ENCODE data around the gene GP1BB.

The GP1BB gene

DNA sequence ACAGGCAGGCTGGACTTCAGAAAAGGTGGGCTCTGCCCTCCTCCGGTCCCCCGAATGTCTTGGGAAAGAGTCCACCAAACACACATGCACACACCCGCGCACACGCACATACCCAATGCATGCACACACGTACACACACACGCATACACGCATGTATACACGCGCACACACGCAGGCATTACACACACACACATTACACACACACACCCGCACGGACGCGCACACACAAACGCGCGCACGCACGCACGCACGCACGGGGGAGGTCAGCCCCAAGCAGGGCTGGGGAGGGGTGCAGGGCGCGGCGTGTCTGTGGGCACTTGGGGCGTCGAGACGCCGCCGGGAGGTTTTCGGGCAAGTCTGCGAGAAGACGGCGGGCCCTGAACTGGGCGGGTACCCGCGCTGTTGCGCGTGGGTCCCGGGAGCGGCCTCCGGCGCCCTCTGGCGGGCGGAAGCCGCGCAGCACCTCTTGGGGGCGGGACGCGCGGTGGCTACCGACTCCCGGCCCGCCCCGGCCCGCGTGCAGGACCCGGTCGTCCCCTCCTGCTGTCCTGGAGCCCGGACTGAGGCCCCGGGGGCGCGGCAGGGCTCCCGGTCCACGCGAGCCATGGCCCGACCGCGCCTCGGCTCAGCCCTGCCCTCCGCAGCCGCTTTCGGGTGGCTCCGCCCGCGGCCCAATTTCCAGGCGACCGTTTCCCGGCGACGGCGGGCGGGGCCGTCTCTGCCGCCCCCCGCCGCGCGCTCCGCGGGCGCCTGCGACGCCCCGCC, 5.5 kb upstream of the GP1BB start:
- Histone ChIP-seq H3F3A (ENCODE audit: low read depth) (no peaks in the 10 kb centered on the region), H4K20me1 (ENCODE audit: insufficient read depth, low read length, poor library complexity, severe bottlenecking) (no peaks in the 10 kb centered on the region), H3K9me3 (ENCODE audit: insufficient read depth, low read depth, low read length) (no peaks in the 10 kb centered on the region), H3K4me2 (ENCODE audit: low read depth, low read length, poor library complexity, severe bottlenecking) (peak overlapping the region; percentile 90), H2AFZ (ENCODE audit: low read length) (peak overlapping the region; percentile 92; the same call in 1 of the 2 replicates), H3K79me2 (ENCODE audit: insufficient read depth, low read length) (no peaks in the 10 kb centered on the region), H3K4me3 (ENCODE audit: low read length, poor library complexity, severe bottlenecking) (peak overlapping the region; percentile 79), H3K36me3 (ENCODE audit: insufficient read depth, low read length) (no peaks in the 10 kb centered on the region), H3K27me3 (ENCODE audit: insufficient read depth, low read length, poor library complexity, severe bottlenecking) (no peaks in the 10 kb centered on the region), H3K4me1 (ENCODE audit: insufficient read depth, low read length, poor library complexity, severe bottlenecking) (peaks cover 10% of the 10 kb centered on the region), H3K9me2 (replicated peaks; ENCODE audit: low read depth, low read length) (no peaks in the 10 kb centered on the region), H3K9ac (ENCODE audit: low read depth, low read length, poor library complexity, severe bottlenecking) (peak overlapping the region; percentile 82)
- TF ChIP-seq EZH2phosphoT487 (IDR thresholded peaks at IDR 0.05; ENCODE audit: borderline replicate concordance) (no peak), CTCF (conservative IDR thresholded peaks at IDR 0.05; ENCODE audit: low read length) (peak; percentile 53)

DNA sequence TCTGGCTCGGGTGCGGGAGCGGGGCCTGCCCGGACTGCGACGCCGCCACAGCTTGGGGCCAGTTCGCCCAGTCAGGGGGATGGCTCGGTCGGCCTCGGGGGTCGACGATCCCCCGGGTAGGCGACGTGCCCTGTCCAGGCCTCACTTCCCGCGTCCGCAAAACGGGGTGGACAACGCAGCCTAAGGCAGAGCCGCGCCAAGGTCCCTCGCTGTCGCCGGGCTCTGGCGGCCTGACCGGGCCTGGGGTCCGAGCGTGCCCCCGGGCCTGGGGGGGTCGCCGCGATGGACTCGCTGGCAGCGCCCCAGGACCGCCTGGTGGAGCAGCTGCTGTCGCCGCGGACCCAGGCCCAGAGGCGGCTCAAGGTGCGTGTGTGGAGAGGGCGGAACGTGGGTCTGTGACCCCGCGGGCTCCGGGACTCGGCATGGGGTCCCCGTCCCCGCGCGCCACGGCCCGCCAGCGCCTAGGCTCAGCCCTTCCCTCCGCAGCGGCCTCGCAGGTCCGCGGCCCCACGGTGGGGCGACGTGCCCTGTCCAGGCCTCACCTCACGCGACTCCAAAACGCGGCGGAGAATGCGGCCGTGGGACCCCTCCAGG, 4.8 kb upstream of the GP1BB start:
- H3K27me3 ChIP-seq (ENCODE audit: insufficient read depth, low read length, poor library complexity, severe bottlenecking), result no peaks in the 10 kb centered on the region
- no peak for TF ChIP-seq EZH2phosphoT487 (IDR thresholded peaks at IDR 0.05; ENCODE audit: borderline replicate concordance)
- TF ChIP-seq CTCF (conservative IDR thresholded peaks at IDR 0.05; ENCODE audit: low read length), result no peak
- no peaks in the 10 kb centered on the region for H3K36me3 ChIP-seq (ENCODE audit: insufficient read depth, low read length)
- no peaks in the 10 kb centered on the region for H3K9me2 ChIP-seq (replicated peaks; ENCODE audit: low read depth, low read length)
- peak overlapping the region; percentile 90 for H3K4me2 ChIP-seq (ENCODE audit: low read depth, low read length, poor library complexity, severe bottlenecking)
- H3K9me3 ChIP-seq (ENCODE audit: insufficient read depth, low read depth, low read length), result no peaks in the 10 kb centered on the region
- H3F3A ChIP-seq (ENCODE audit: low read depth), result no peaks in the 10 kb centered on the region
- H3K9ac ChIP-seq (ENCODE audit: low read depth, low read length, poor library complexity, severe bottlenecking), result peak overlapping the region; percentile 82
- H3K79me2 ChIP-seq (ENCODE audit: insufficient read depth, low read length), result no peaks in the 10 kb centered on the region
- H4K20me1 ChIP-seq (ENCODE audit: insufficient read depth, low read length, poor library complexity, severe bottlenecking), result no peaks in the 10 kb centered on the region
- H2AFZ ChIP-seq (ENCODE audit: low read length), result peak overlapping the region; percentile 92; the same call in 1 of the 2 replicates
- peak overlapping the region; percentile 79 for H3K4me3 ChIP-seq (ENCODE audit: low read length, poor library complexity, severe bottlenecking)
- peaks cover 10% of the 10 kb centered on the region for H3K4me1 ChIP-seq (ENCODE audit: insufficient read depth, low read length, poor library complexity, severe bottlenecking)

GRCh38 chr22:19719050-19719482, 4.3 kb upstream of the GP1BB start:
- no peaks in the 10 kb centered on the region for H3K36me3 ChIP-seq (ENCODE audit: insufficient read depth, low read length)
- H3K79me2 ChIP-seq (ENCODE audit: insufficient read depth, low read length), result no peaks in the 10 kb centered on the region
- no peak overlapping the region for H2AFZ ChIP-seq (ENCODE audit: low read length)
- peaks cover 10% of the 10 kb centered on the region for H3K4me1 ChIP-seq (ENCODE audit: insufficient read depth, low read length, poor library complexity, severe bottlenecking)
- H3K27me3 ChIP-seq (ENCODE audit: insufficient read depth, low read length, poor library complexity, severe bottlenecking), result no peaks in the 10 kb centered on the region
- no peak overlapping the region for H3K9ac ChIP-seq (ENCODE audit: low read depth, low read length, poor library complexity, severe bottlenecking)
- no peaks in the 10 kb centered on the region for H4K20me1 ChIP-seq (ENCODE audit: insufficient read depth, low read length, poor library complexity, severe bottlenecking)
- peak overlapping the region; percentile 90 for H3K4me2 ChIP-seq (ENCODE audit: low read depth, low read length, poor library complexity, severe bottlenecking)
- H3K4me3 ChIP-seq (ENCODE audit: low read length, poor library complexity, severe bottlenecking), result peak overlapping the region; percentile 79
- H3K9me2 ChIP-seq (replicated peaks; ENCODE audit: low read depth, low read length), result no peaks in the 10 kb centered on the region
- no peaks in the 10 kb centered on the region for H3K9me3 ChIP-seq (ENCODE audit: insufficient read depth, low read depth, low read length)
- no peaks in the 10 kb centered on the region for H3F3A ChIP-seq (ENCODE audit: low read depth)
- TF ChIP-seq EZH2phosphoT487 (IDR thresholded peaks at IDR 0.05; ENCODE audit: borderline replicate concordance), result no peak
- TF ChIP-seq CTCF (conservative IDR thresholded peaks at IDR 0.05; ENCODE audit: low read length), result no peak
